H9 (cell line): ENCODE results near the gene CHCHD4. TPM values are rescaled to one million over a fixed set of nuclear protein-coding genes. Genes with fewer than 3 reads are reported as not detected.

ENCODE experiments used
- DNase-seq: peaks from one replicate; pipeline ENCODE4 v3.0.0-alpha.2; 2017
- H2AFZ ChIP-seq: one replicate; pipeline ENCODE4 v1.6.1; 2013; ENCODE audit warnings: mild to moderate bottlenecking, low read length, control low read depth, moderate library complexity
- H2AK5ac ChIP-seq: 2 replicates; pipeline ENCODE4 v1.6.1; 2013; ENCODE audit warnings: low read length, control low read depth, mixed read lengths; ENCODE audit not compliant: insufficient read length
- H2BK120ac ChIP-seq: one replicate; pipeline ENCODE4 v1.6.1; 2013; ENCODE audit warnings: low read depth, mild to moderate bottlenecking, low read length, control low read depth, inconsistent platforms; ENCODE audit not compliant: poor library complexity, severe bottlenecking
- H2BK12ac ChIP-seq: 2 replicates; pipeline ENCODE4 v1.6.1; 2013; ENCODE audit warnings: low read length, control low read depth, mixed read lengths, low read depth; ENCODE audit not compliant: insufficient read length
- H2BK15ac ChIP-seq: 2 replicates; pipeline ENCODE4 v1.6.1; 2013; ENCODE audit warnings: low read depth, low read length, control low read depth
- H2BK20ac ChIP-seq: one replicate; pipeline ENCODE4 v1.6.1; 2013; ENCODE audit warnings: low read depth, mild to moderate bottlenecking, low read length, control low read depth, inconsistent platforms; ENCODE audit not compliant: poor library complexity, severe bottlenecking
- H2BK5ac ChIP-seq: 2 replicates; pipeline ENCODE4 v1.6.1; 2013; ENCODE audit warnings: low read length, control low read depth, mixed read lengths; ENCODE audit not compliant: insufficient read length
- H3K14ac ChIP-seq: 2 replicates; pipeline ENCODE4 v1.6.1; 2013; ENCODE audit warnings: low read length, control low read depth; ENCODE audit not compliant: insufficient read depth
- H3K18ac ChIP-seq: 2 replicates; pipeline ENCODE4 v1.6.1; 2013; ENCODE audit warnings: low read depth, mild to moderate bottlenecking, mixed read lengths, low read length, control low read depth; ENCODE audit not compliant: insufficient read length
- H3K23ac ChIP-seq: 2 replicates; pipeline ENCODE4 v1.6.1; 2013; ENCODE audit warnings: low read length, control low read depth, mixed read lengths, low read depth; ENCODE audit not compliant: insufficient read length
- H3K23me2 ChIP-seq: 2 replicates; pipeline ENCODE4 v1.6.1; 2013; ENCODE audit warnings: low read depth, mild to moderate bottlenecking, mixed read lengths, low read length, control low read depth; ENCODE audit not compliant: insufficient read length, poor library complexity, severe bottlenecking
- H3K27ac ChIP-seq: 2 replicates; pipeline ENCODE4 v1.5.1; 2013; ENCODE audit warnings: low read length, control low read depth, mixed read lengths, low read depth; ENCODE audit not compliant: insufficient read length
- H3K27me3 ChIP-seq: 2 replicates; pipeline ENCODE4 v1.6.1; 2013; ENCODE audit warnings: low read length, control low read depth, inconsistent platforms; ENCODE audit not compliant: insufficient read depth
- H3K4ac ChIP-seq: 2 replicates; pipeline ENCODE4 v1.6.1; 2013; ENCODE audit warnings: low read depth, mild to moderate bottlenecking, control low read depth, inconsistent platforms, low read length, moderate library complexity
- H3K4me1 ChIP-seq: 2 replicates; pipeline ENCODE4 v1.6.1; 2013; ENCODE audit warnings: low read length, control low read depth, inconsistent platforms; ENCODE audit not compliant: insufficient read depth
- H3K4me2 ChIP-seq: 2 replicates; pipeline ENCODE4 v1.6.1; 2013; ENCODE audit warnings: low read length, control low read depth, mixed read lengths; ENCODE audit not compliant: insufficient read length, insufficient read depth
- H3K56ac ChIP-seq: 2 replicates; pipeline ENCODE4 v1.6.1; 2013; ENCODE audit warnings: low read depth, mild to moderate bottlenecking, mixed read lengths, low read length, control low read depth; ENCODE audit not compliant: insufficient read length
- H3K79me1 ChIP-seq: 2 replicates; pipeline ENCODE4 v1.6.1; 2013; ENCODE audit warnings: low read depth, mild to moderate bottlenecking, moderate library complexity, low read length, control low read depth, inconsistent platforms; ENCODE audit not compliant: insufficient read depth, poor library complexity, severe bottlenecking
- H3K79me2 ChIP-seq: 2 replicates; pipeline ENCODE4 v1.6.1; 2013; ENCODE audit warnings: low read length, control low read depth, inconsistent platforms; ENCODE audit not compliant: insufficient read depth
- H3K9ac ChIP-seq: 2 replicates; pipeline ENCODE4 v1.6.1; 2013; ENCODE audit warnings: low read length, control low read depth, mixed read lengths; ENCODE audit not compliant: insufficient read length; ENCODE audit errors: extremely low read depth
- H3K9me3 ChIP-seq: one replicate; pipeline ENCODE4 v1.6.1; 2013; ENCODE audit warnings: low read depth, low read length, inconsistent platforms; ENCODE audit not compliant: control insufficient read depth
- H3T11ph ChIP-seq: one replicate; pipeline ENCODE4 v1.6.1; 2013; ENCODE audit warnings: mild to moderate bottlenecking, low read length, control low read depth, inconsistent platforms
- H4K20me1 ChIP-seq: one replicate; pipeline ENCODE4 v1.6.1; 2013; ENCODE audit not compliant: control insufficient read depth, insufficient read length, insufficient read depth
- H4K5ac ChIP-seq: 2 replicates; pipeline ENCODE4 v1.6.1; 2013; ENCODE audit warnings: low read depth, mild to moderate bottlenecking, mixed read lengths, low read length, control low read depth; ENCODE audit not compliant: insufficient read length
- H4K8ac ChIP-seq: replicated peaks from 2 replicates; pipeline ENCODE4 v1.6.1; 2013; ENCODE audit warnings: low read length, control low read depth, mixed read lengths, low read depth; ENCODE audit not compliant: insufficient read length
- H4K91ac ChIP-seq: 2 replicates; pipeline ENCODE4 v1.6.1; 2013; ENCODE audit warnings: low read depth, mild to moderate bottlenecking, moderate library complexity, mixed read lengths, low read length, control low read depth; ENCODE audit not compliant: insufficient read length
- H3K27ac Mint-ChIP-seq, 3 experiments: 2 replicates in 2 of 3; 3 replicates in 1 of 3; pipeline ENCODE4 v1.8.0; 2020 to 2021; ENCODE audit warnings: mixed read lengths in 3 of 3, mild to moderate bottlenecking in 1 of 3, moderate library complexity in 1 of 3
- H3K27me3 Mint-ChIP-seq: 2 replicates; pipeline ENCODE4 v1.8.0; 2021; ENCODE audit warnings: low read depth, mild to moderate bottlenecking, moderate library complexity, mixed read lengths
- H3K36me3 Mint-ChIP-seq, 3 experiments: 2 replicates in 2 of 3; 3 replicates in 1 of 3; pipeline ENCODE4 v1.8.0; 2020 to 2021; ENCODE audit warnings: low read depth in 3 of 3, mixed read lengths in 3 of 3; ENCODE audit not compliant: insufficient read depth in 1 of 3
- H3K4me1 Mint-ChIP-seq, 2 experiments: 2 replicates each; pipeline ENCODE4 v1.8.0; 2020; ENCODE audit warnings: mixed read lengths in 2 of 2
- H3K4me3 Mint-ChIP-seq, 2 experiments: 2 replicates in 1 of 2; 3 replicates in 1 of 2; pipeline ENCODE4 v1.8.0; 2020 to 2021; ENCODE audit warnings: mild to moderate bottlenecking in 2 of 2, mixed read lengths in 2 of 2, moderate library complexity in 1 of 2
- H3K9me3 Mint-ChIP-seq, 2 experiments: 2 replicates in 1 of 2; 3 replicates in 1 of 2; pipeline ENCODE4 v1.8.0; 2020; ENCODE audit warnings: mild to moderate bottlenecking in 2 of 2, mixed read lengths in 2 of 2, moderate library complexity in 1 of 2
- CTCF ChIP-seq: fragments of 200-600 bp; sonication (generic); conservative IDR thresholded peaks from 3 replicates; pipeline ENCODE4 v1.8.0; 2021; ENCODE audit warnings: antibody characterized with exemption, mild to moderate bottlenecking
- WGBS: extraction: QIAGEN DNeasy Blood & Tissue Kit; methylation state at CpG from one replicate; pipeline ENCODE4 v1.1.7; 2013; ENCODE audit warnings: missing lambda C conversion rate, low lambda C conversion rate, mixed read lengths; ENCODE audit not compliant: insufficient read length; ENCODE audit errors: extremely low coverage; 5-methylcytosine and 5-hydroxymethylcytosine counted together
- total RNA-seq: library from RNA; stranded (reverse); gene quantifications from 2 replicates; pipeline ENCODE4 v1.2.1, GENCODE V29; 2021

CHCHD4 gene
- total RNA-seq, 1 experiment from 2014 or later = 13.7 TPM

- no peak overlapping the region for H3K4me2 ChIP-seq
- H3K4me1 Mint-ChIP-seq = peaks cover 34 to 44% of the 10 kb centered on the region in 2 experiments
- H3K9ac ChIP-seq = peak overlapping the region; percentile 22
Observed at GRCh38 chr3:14118400-14119381, 6.0 kb downstream of the CHCHD4 start.

More at GRCh38 chr3:14118400-14119381, 6.0 kb downstream of the CHCHD4 start:
- H3K9me3 Mint-ChIP-seq = peaks cover 0 to 8% of the 10 kb centered on the region in 2 experiments; a peak in 4 of 5 replicates
- Histone ChIP-seq H3K4ac (no peak overlapping the region), H2BK15ac (no peak overlapping the region), H3K14ac (no peak overlapping the region), H3K79me2 (no peaks in the 10 kb centered on the region; the same call in 1 of the 2 replicates), H3K23ac (no peak overlapping the region), H3K79me1 (no peaks in the 10 kb centered on the region), H3K27me3 (no peaks in the 10 kb centered on the region), H2BK120ac (no peak overlapping the region), H4K8ac (no peak overlapping the region), H4K91ac (no peak overlapping the region), H3K23me2 (peaks cover 3% of the 10 kb centered on the region), H2AFZ (no peak overlapping the region), H3T11ph (no peak overlapping the region), H3K56ac (no peak overlapping the region), H4K5ac (no peak overlapping the region), H2AK5ac (no peak overlapping the region), H2BK12ac (no peak overlapping the region), H3K4me1 (no peaks in the 10 kb centered on the region), H2BK20ac (no peak overlapping the region), H3K18ac (no peak overlapping the region), H3K27ac (no peak overlapping the region), H4K20me1 (no peaks in the 10 kb centered on the region), H3K9me3 (no peaks in the 10 kb centered on the region), H2BK5ac (no peak overlapping the region)
- H3K4me3 Mint-ChIP-seq = no peak overlapping the region
- no peak for DNase-seq
- H3K27me3 Mint-ChIP-seq = peaks cover 3% of the 10 kb centered on the region; the same call in 1 of the 2 replicates
- peak overlapping the region in 1 of 3 experiments; percentile 77; a peak in 2 of 7 replicates for H3K27ac Mint-ChIP-seq
- no peak for TF ChIP-seq CTCF
- WGBS = no CpG with 5 or more reads among the region's 13 CpGs
- peaks cover 28 to 46% (median 45%) of the 10 kb centered on the region in 3 experiments for H3K36me3 Mint-ChIP-seq
